H9 (cell line): ENCODE results near the gene RAB17. TPM values are rescaled to one million over a fixed set of nuclear protein-coding genes. Genes with fewer than 3 reads are reported as not detected.

Experiments used
- DNase-seq: peaks from one replicate; pipeline ENCODE4 v3.0.0-alpha.2; 2017
- H2AFZ ChIP-seq: one replicate; pipeline ENCODE4 v1.6.1; 2013; ENCODE audit warnings: mild to moderate bottlenecking, low read length, control low read depth, moderate library complexity
- H2AK5ac ChIP-seq: 2 replicates; pipeline ENCODE4 v1.6.1; 2013; ENCODE audit warnings: low read length, control low read depth, mixed read lengths; ENCODE audit not compliant: insufficient read length
- H2BK120ac ChIP-seq: one replicate; pipeline ENCODE4 v1.6.1; 2013; ENCODE audit warnings: low read depth, mild to moderate bottlenecking, low read length, control low read depth, inconsistent platforms; ENCODE audit not compliant: poor library complexity, severe bottlenecking
- H2BK12ac ChIP-seq: 2 replicates; pipeline ENCODE4 v1.6.1; 2013; ENCODE audit warnings: low read length, control low read depth, mixed read lengths, low read depth; ENCODE audit not compliant: insufficient read length
- H2BK15ac ChIP-seq: 2 replicates; pipeline ENCODE4 v1.6.1; 2013; ENCODE audit warnings: low read depth, low read length, control low read depth
- H2BK20ac ChIP-seq: one replicate; pipeline ENCODE4 v1.6.1; 2013; ENCODE audit warnings: low read depth, mild to moderate bottlenecking, low read length, control low read depth, inconsistent platforms; ENCODE audit not compliant: poor library complexity, severe bottlenecking
- H2BK5ac ChIP-seq: 2 replicates; pipeline ENCODE4 v1.6.1; 2013; ENCODE audit warnings: low read length, control low read depth, mixed read lengths; ENCODE audit not compliant: insufficient read length
- H3K14ac ChIP-seq: 2 replicates; pipeline ENCODE4 v1.6.1; 2013; ENCODE audit warnings: low read length, control low read depth; ENCODE audit not compliant: insufficient read depth
- H3K18ac ChIP-seq: 2 replicates; pipeline ENCODE4 v1.6.1; 2013; ENCODE audit warnings: low read depth, mild to moderate bottlenecking, mixed read lengths, low read length, control low read depth; ENCODE audit not compliant: insufficient read length
- H3K23ac ChIP-seq: 2 replicates; pipeline ENCODE4 v1.6.1; 2013; ENCODE audit warnings: low read length, control low read depth, mixed read lengths, low read depth; ENCODE audit not compliant: insufficient read length
- H3K23me2 ChIP-seq: 2 replicates; pipeline ENCODE4 v1.6.1; 2013; ENCODE audit warnings: low read depth, mild to moderate bottlenecking, mixed read lengths, low read length, control low read depth; ENCODE audit not compliant: insufficient read length, poor library complexity, severe bottlenecking
- H3K27ac ChIP-seq: 2 replicates; pipeline ENCODE4 v1.5.1; 2013; ENCODE audit warnings: low read length, control low read depth, mixed read lengths, low read depth; ENCODE audit not compliant: insufficient read length
- H3K27me3 ChIP-seq: 2 replicates; pipeline ENCODE4 v1.6.1; 2013; ENCODE audit warnings: low read length, control low read depth, inconsistent platforms; ENCODE audit not compliant: insufficient read depth
- H3K4ac ChIP-seq: 2 replicates; pipeline ENCODE4 v1.6.1; 2013; ENCODE audit warnings: low read depth, mild to moderate bottlenecking, control low read depth, inconsistent platforms, low read length, moderate library complexity
- H3K4me1 ChIP-seq: 2 replicates; pipeline ENCODE4 v1.6.1; 2013; ENCODE audit warnings: low read length, control low read depth, inconsistent platforms; ENCODE audit not compliant: insufficient read depth
- H3K4me2 ChIP-seq: 2 replicates; pipeline ENCODE4 v1.6.1; 2013; ENCODE audit warnings: low read length, control low read depth, mixed read lengths; ENCODE audit not compliant: insufficient read length, insufficient read depth
- H3K56ac ChIP-seq: 2 replicates; pipeline ENCODE4 v1.6.1; 2013; ENCODE audit warnings: low read depth, mild to moderate bottlenecking, mixed read lengths, low read length, control low read depth; ENCODE audit not compliant: insufficient read length
- H3K79me1 ChIP-seq: 2 replicates; pipeline ENCODE4 v1.6.1; 2013; ENCODE audit warnings: low read depth, mild to moderate bottlenecking, moderate library complexity, low read length, control low read depth, inconsistent platforms; ENCODE audit not compliant: insufficient read depth, poor library complexity, severe bottlenecking
- H3K79me2 ChIP-seq: 2 replicates; pipeline ENCODE4 v1.6.1; 2013; ENCODE audit warnings: low read length, control low read depth, inconsistent platforms; ENCODE audit not compliant: insufficient read depth
- H3K9ac ChIP-seq: 2 replicates; pipeline ENCODE4 v1.6.1; 2013; ENCODE audit warnings: low read length, control low read depth, mixed read lengths; ENCODE audit not compliant: insufficient read length; ENCODE audit errors: extremely low read depth
- H3K9me3 ChIP-seq: one replicate; pipeline ENCODE4 v1.6.1; 2013; ENCODE audit warnings: low read depth, low read length, inconsistent platforms; ENCODE audit not compliant: control insufficient read depth
- H3T11ph ChIP-seq: one replicate; pipeline ENCODE4 v1.6.1; 2013; ENCODE audit warnings: mild to moderate bottlenecking, low read length, control low read depth, inconsistent platforms
- H4K20me1 ChIP-seq: one replicate; pipeline ENCODE4 v1.6.1; 2013; ENCODE audit not compliant: control insufficient read depth, insufficient read length, insufficient read depth
- H4K5ac ChIP-seq: 2 replicates; pipeline ENCODE4 v1.6.1; 2013; ENCODE audit warnings: low read depth, mild to moderate bottlenecking, mixed read lengths, low read length, control low read depth; ENCODE audit not compliant: insufficient read length
- H4K8ac ChIP-seq: replicated peaks from 2 replicates; pipeline ENCODE4 v1.6.1; 2013; ENCODE audit warnings: low read length, control low read depth, mixed read lengths, low read depth; ENCODE audit not compliant: insufficient read length
- H4K91ac ChIP-seq: 2 replicates; pipeline ENCODE4 v1.6.1; 2013; ENCODE audit warnings: low read depth, mild to moderate bottlenecking, moderate library complexity, mixed read lengths, low read length, control low read depth; ENCODE audit not compliant: insufficient read length
- H3K27ac Mint-ChIP-seq, 3 experiments: 2 replicates in 2 of 3; 3 replicates in 1 of 3; pipeline ENCODE4 v1.8.0; 2020 to 2021; ENCODE audit warnings: mixed read lengths in 3 of 3, mild to moderate bottlenecking in 1 of 3, moderate library complexity in 1 of 3
- H3K27me3 Mint-ChIP-seq: 2 replicates; pipeline ENCODE4 v1.8.0; 2021; ENCODE audit warnings: low read depth, mild to moderate bottlenecking, moderate library complexity, mixed read lengths
- H3K36me3 Mint-ChIP-seq, 3 experiments: 2 replicates in 2 of 3; 3 replicates in 1 of 3; pipeline ENCODE4 v1.8.0; 2020 to 2021; ENCODE audit warnings: low read depth in 3 of 3, mixed read lengths in 3 of 3; ENCODE audit not compliant: insufficient read depth in 1 of 3
- H3K4me1 Mint-ChIP-seq, 2 experiments: 2 replicates each; pipeline ENCODE4 v1.8.0; 2020; ENCODE audit warnings: mixed read lengths in 2 of 2
- H3K4me3 Mint-ChIP-seq, 2 experiments: 2 replicates in 1 of 2; 3 replicates in 1 of 2; pipeline ENCODE4 v1.8.0; 2020 to 2021; ENCODE audit warnings: mild to moderate bottlenecking in 2 of 2, mixed read lengths in 2 of 2, moderate library complexity in 1 of 2
- H3K9me3 Mint-ChIP-seq, 2 experiments: 2 replicates in 1 of 2; 3 replicates in 1 of 2; pipeline ENCODE4 v1.8.0; 2020; ENCODE audit warnings: mild to moderate bottlenecking in 2 of 2, mixed read lengths in 2 of 2, moderate library complexity in 1 of 2
- CTCF ChIP-seq: fragments of 200-600 bp; sonication (generic); conservative IDR thresholded peaks from 3 replicates; pipeline ENCODE4 v1.8.0; 2021; ENCODE audit warnings: antibody characterized with exemption, mild to moderate bottlenecking
- WGBS: extraction: QIAGEN DNeasy Blood & Tissue Kit; methylation state at CpG from one replicate; pipeline ENCODE4 v1.1.7; 2013; ENCODE audit warnings: missing lambda C conversion rate, low lambda C conversion rate, mixed read lengths; ENCODE audit not compliant: insufficient read length; ENCODE audit errors: extremely low coverage; 5-methylcytosine and 5-hydroxymethylcytosine counted together
- total RNA-seq: library from RNA; stranded (reverse); gene quantifications from 2 replicates; pipeline ENCODE4 v1.2.1, GENCODE V29; 2021

The RAB17 gene
- total RNA-seq, 1 experiment from 2014 or later = 31.9 TPM

GRCh38 chr2:237565974-237566373 lies 24.6 kb downstream of the RAB17 start:
- no peak for DNase-seq
- Mint-ChIP-seq H3K27ac (no peak overlapping the region), H3K4me1 (peaks cover 0 to 3% of the 10 kb centered on the region in 2 experiments; a peak in 1 of 4 replicates), H3K27me3 (peaks cover 2% of the 10 kb centered on the region), H3K36me3 (no peaks in the 10 kb centered on the region), H3K4me3 (no peak overlapping the region), H3K9me3 (no peaks in the 10 kb centered on the region)
- Histone ChIP-seq H2BK5ac (no peak overlapping the region), H3K18ac (no peak overlapping the region), H3K23me2 (no peaks in the 10 kb centered on the region), H2BK20ac (no peak overlapping the region), H2AK5ac (no peak overlapping the region), H3K79me2 (no peaks in the 10 kb centered on the region), H3K9ac (no peak overlapping the region), H3K27me3 (no peaks in the 10 kb centered on the region), H3K4ac (no peak overlapping the region), H3T11ph (no peak overlapping the region), H4K8ac (no peak overlapping the region), H3K14ac (no peak overlapping the region), H2AFZ (no peak overlapping the region), H2BK12ac (no peak overlapping the region), H4K91ac (no peak overlapping the region), H2BK120ac (no peak overlapping the region), H3K23ac (no peak overlapping the region), H2BK15ac (no peak overlapping the region), H3K4me1 (no peaks in the 10 kb centered on the region), H3K27ac (no peak overlapping the region), H3K9me3 (no peaks in the 10 kb centered on the region), H4K20me1 (no peaks in the 10 kb centered on the region), H3K56ac (no peak overlapping the region), H3K79me1 (no peaks in the 10 kb centered on the region), H3K4me2 (no peak overlapping the region), H4K5ac (no peak overlapping the region)
- no CpG with 5 or more reads among the region's 1 CpG for WGBS
- TF ChIP-seq CTCF = no peak
